WERI-Rb-1 (cell line): Measurements from ENCODE around the gene RABGEF1.
"Not testable (repeated sequence)": the region's sequence is repeated elsewhere in the genome, so short reads cannot be mapped to it uniquely, and the experiment has no call there.

Experiments used
- DNase-seq: peaks from one replicate; pipeline ENCODE4 v3.0.0-alpha.2; 2020
- H3K27ac ChIP-seq: fragments of 250-450 bp; sonication (Bioruptor Pico); 2 replicates; pipeline ENCODE4 v1.5.1; 2020; ENCODE audit warnings: mild to moderate bottlenecking, moderate library complexity
- H3K27me3 ChIP-seq: fragments of 250-450 bp; sonication (Bioruptor Pico); 2 replicates; pipeline ENCODE4 v1.5.1; 2021; ENCODE audit warnings: mild to moderate bottlenecking, low read depth, moderate library complexity; ENCODE audit not compliant: insufficient read depth, severe bottlenecking
- H3K36me3 ChIP-seq: fragments of 250-450 bp; sonication (Bioruptor Pico); 2 replicates; pipeline ENCODE4 v1.5.1; 2020; ENCODE audit warnings: mild to moderate bottlenecking, moderate library complexity
- H3K4me3 ChIP-seq: 2 replicates; pipeline ENCODE4 v1.5.1; 2011; ENCODE audit warnings: low read depth, mild to moderate bottlenecking, control low read depth, low read length
- H3K9me3 ChIP-seq: fragments of 250-450 bp; sonication (Bioruptor Pico); 2 replicates; pipeline ENCODE4 v1.5.1; 2021; ENCODE audit warnings: mild to moderate bottlenecking, moderate library complexity; ENCODE audit not compliant: severe bottlenecking
- TF ChIP-seq, protein P1 (sequence below): IDR thresholded peaks from 2 replicates; pipeline ENCODE4 v1.5.1; 2011; ENCODE audit warnings: low read depth, mild to moderate bottlenecking, control low read depth, inconsistent platforms, low read length

The RABGEF1 gene

GRCh38 chr7:66736892-66737291 lies 3.6 kb upstream of the RABGEF1 start:
- TF ChIP-seq, protein P1, sequence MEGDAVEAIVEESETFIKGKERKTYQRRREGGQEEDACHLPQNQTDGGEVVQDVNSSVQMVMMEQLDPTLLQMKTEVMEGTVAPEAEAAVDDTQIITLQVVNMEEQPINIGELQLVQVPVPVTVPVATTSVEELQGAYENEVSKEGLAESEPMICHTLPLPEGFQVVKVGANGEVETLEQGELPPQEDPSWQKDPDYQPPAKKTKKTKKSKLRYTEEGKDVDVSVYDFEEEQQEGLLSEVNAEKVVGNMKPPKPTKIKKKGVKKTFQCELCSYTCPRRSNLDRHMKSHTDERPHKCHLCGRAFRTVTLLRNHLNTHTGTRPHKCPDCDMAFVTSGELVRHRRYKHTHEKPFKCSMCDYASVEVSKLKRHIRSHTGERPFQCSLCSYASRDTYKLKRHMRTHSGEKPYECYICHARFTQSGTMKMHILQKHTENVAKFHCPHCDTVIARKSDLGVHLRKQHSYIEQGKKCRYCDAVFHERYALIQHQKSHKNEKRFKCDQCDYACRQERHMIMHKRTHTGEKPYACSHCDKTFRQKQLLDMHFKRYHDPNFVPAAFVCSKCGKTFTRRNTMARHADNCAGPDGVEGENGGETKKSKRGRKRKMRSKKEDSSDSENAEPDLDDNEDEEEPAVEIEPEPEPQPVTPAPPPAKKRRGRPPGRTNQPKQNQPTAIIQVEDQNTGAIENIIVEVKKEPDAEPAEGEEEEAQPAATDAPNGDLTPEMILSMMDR = no peak
- no peaks in the 10 kb centered on the region for H3K27me3 ChIP-seq
- H3K9me3 ChIP-seq = peaks cover 3% of the 10 kb centered on the region
- H3K27ac ChIP-seq = no peak overlapping the region
- DNase-seq = no peak
- peaks cover 2% of the 10 kb centered on the region; the same call in 1 of the 2 replicates for H3K36me3 ChIP-seq
- no peak overlapping the region for H3K4me3 ChIP-seq

GRCh38 chr7:66737667-66738066 lies 2.9 kb upstream of the RABGEF1 start:
- H3K27ac ChIP-seq = no peak overlapping the region
- TF ChIP-seq, protein P1 = no peak
- DNase-seq = no peak

DNA sequence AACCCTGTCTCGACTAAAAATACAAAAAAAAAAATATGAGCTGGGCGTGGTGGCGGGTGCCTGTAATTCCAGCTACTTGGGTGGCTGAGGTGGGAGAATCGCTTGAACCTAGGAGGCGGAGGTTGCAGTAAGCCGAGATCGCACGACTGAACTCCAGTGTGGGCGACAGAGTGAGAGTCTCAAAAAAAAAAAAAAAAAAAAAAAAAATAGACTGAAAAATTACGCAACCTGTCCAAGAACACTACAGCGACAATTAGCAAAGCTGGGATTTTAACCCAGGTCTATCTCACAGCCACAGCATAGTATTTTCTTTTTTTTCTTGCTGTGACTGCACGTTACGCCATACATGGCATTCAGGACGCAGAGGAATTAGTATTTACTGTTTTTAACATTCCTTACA lies 1.1 kb upstream of the RABGEF1 start:
- Histone ChIP-seq H3K27ac (no peak overlapping the region), H3K4me3 (peak overlapping the region; percentile 73)
- DNase-seq = no peak

More at GRCh38 chr7:66737667-66738066, 2.9 kb upstream of the RABGEF1 start:
- Histone ChIP-seq H3K4me3 (no peak overlapping the region), H3K27me3 (no peaks in the 10 kb centered on the region), H3K9me3 (peaks cover 3% of the 10 kb centered on the region), H3K36me3 (peaks cover 2% of the 10 kb centered on the region; the same call in 1 of the 2 replicates)

DNA sequence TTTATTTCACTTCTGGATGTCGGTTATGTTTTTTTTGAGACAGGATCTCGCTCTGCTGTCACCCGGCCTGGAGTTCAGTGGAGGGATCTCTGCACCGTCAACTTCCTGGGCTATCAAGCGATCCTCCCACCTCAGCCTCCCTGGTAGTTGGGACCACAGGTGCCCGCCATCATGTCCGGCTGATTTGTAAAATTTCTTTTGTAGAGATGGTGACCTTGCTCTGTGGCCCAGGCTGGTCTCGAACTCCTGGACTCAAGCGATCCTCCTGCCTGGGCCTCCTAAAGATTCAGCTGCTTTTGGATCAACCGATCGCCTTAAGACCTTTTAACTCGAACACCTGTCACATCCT lies 606 bp upstream of the RABGEF1 start:
- TF ChIP-seq, protein P1 = no peak
- peaks cover 2% of the 10 kb centered on the region; the same call in 1 of the 2 replicates for H3K36me3 ChIP-seq
- no peak for DNase-seq
- H3K27ac ChIP-seq = peak overlapping the region; percentile 74
- peaks cover 3% of the 10 kb centered on the region for H3K9me3 ChIP-seq
- H3K4me3 ChIP-seq = peak overlapping the region; percentile 73
- H3K27me3 ChIP-seq = no peaks in the 10 kb centered on the region

More for the DNA sequence above, 1.1 kb upstream of the RABGEF1 start:
- no peaks in the 10 kb centered on the region for H3K27me3 ChIP-seq
- peaks cover 2% of the 10 kb centered on the region; the same call in 1 of the 2 replicates for H3K36me3 ChIP-seq
- TF ChIP-seq, protein P1 = no peak
- H3K9me3 ChIP-seq = peaks cover 3% of the 10 kb centered on the region

DNA sequence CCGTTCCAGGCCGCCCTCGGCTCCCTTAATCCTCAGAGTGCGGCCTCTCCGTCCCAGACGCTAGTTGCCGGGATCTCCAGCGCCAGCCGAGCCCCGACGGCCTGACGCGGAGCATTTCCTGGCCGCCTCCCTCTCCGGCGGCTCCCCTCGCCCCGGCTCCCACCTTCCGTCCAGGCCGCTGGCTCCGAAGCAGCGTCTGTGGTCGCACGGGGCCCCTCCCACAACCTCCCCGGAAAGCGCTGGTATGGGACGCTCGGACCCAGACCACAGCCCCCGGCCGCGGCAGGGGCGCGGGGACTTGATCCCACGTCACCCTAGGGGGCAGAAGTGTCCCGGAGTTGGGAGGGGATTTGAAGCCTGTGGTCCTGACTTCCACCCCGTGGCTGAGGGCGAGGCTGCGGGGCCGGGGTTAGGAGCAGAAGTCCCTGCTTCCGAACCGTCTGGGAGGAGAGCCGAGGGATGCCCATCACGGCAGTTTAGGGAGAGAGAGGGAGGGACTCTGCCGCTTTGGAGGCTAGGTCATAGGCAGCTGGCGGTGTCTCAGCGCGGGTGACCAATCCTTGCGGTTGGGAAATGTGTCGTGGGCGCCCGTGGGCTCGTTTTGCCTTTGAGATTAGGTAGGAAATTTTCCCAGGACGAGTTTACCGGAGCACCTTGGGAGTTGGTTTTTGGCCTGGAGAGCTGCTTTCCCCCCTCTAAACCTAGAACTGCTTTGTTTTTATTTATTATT lies 612 bp downstream of the RABGEF1 start:
- not testable (repeated sequence) for H3K9me3 ChIP-seq
- DNase-seq = peak; percentile 64

DNA sequence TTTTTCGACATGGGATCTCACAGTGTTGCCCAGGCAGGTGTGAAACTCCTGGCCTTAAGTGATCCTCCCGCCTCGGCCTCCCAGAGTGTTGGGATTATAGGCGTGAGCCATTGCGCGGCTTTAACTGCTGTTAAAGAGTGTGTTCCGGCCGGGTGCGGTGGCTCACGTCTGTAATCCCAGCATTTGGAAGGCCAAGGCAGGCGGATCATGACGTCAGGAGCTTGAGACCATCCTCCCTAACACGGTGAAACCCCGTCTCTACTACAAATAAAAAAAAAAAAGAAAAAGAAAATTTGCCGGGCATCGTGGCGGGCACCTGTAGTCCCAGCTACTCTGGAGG lies 1.1 kb downstream of the RABGEF1 start:
- Histone ChIP-seq H3K27ac (no peak overlapping the region; the same call in 1 of the 2 replicates), H3K36me3 (peaks cover 2% of the 10 kb centered on the region; the same call in 1 of the 2 replicates), H3K27me3 (no peaks in the 10 kb centered on the region), H3K4me3 (peak overlapping the region; percentile 73), H3K9me3 (no peaks in the 10 kb centered on the region)
- TF ChIP-seq, protein P1 = no peak
- peak; percentile 45 for DNase-seq

More for the DNA sequence above, 612 bp downstream of the RABGEF1 start:
- Histone ChIP-seq H3K27ac (peak overlapping the region; percentile 74), H3K4me3 (peak overlapping the region; percentile 73)
- not testable (repeated sequence) for H3K27me3 ChIP-seq, H3K36me3 ChIP-seq

- not testable (repeated sequence) for H3K4me3 ChIP-seq, H3K9me3 ChIP-seq, H3K27ac ChIP-seq, H3K27me3 ChIP-seq, DNase-seq, H3K36me3 ChIP-seq
These were observed 1.8 kb downstream of the RABGEF1 start for GRCh38 chr7:66742298-66742697.
